ENCODE measurements around the gene HOXB7. TPM values are rescaled to one million over a fixed set of nuclear protein-coding genes. Genes with fewer than 3 reads are reported as not detected.
A peak's percentile ranks its signal among the peaks of the same experiment; 100 is the strongest.

HOXB7 gene
- total RNA-seq, 1 donor from 2014 or later: 0.16 TPM

- no peaks in the 10 kb centered on the region for H3K9me3 ChIP-seq (replicated peaks)
- intact Hi-C loops (cut with micrococcal nuclease): no loop called here
- peak overlapping the region; percentile 46 for H3K4me3 ChIP-seq
- no peak for TF ChIP-seq CTCF (IDR thresholded peaks at IDR 0.05; ENCODE audit: borderline replicate concordance)
- peaks cover 26% of the 10 kb centered on the region for H3K4me1 ChIP-seq
- DNase-seq: no peak
- H3K27ac ChIP-seq (replicated peaks): peak overlapping the region; percentile 68
- H3K27me3 ChIP-seq (ENCODE audit: low read depth): peaks cover 100% of the 10 kb centered on the region
- no peaks in the 10 kb centered on the region for H3K36me3 ChIP-seq
Measured at GRCh38 chr17:48568499-48569239, 42.1 kb downstream of the HOXB7 start.

- Histone ChIP-seq H3K36me3 (no peaks in the 10 kb centered on the region), H3K27ac (replicated peaks) (peak overlapping the region; percentile 68), H3K4me3 (peak overlapping the region; percentile 46), H3K4me1 (peaks cover 27% of the 10 kb centered on the region), H3K9me3 (replicated peaks) (no peaks in the 10 kb centered on the region), H3K27me3 (ENCODE audit: low read depth) (peaks cover 100% of the 10 kb centered on the region)
- no peak for TF ChIP-seq CTCF (IDR thresholded peaks at IDR 0.05; ENCODE audit: borderline replicate concordance)
- no peak for DNase-seq
- intact Hi-C loops (cut with micrococcal nuclease): no loop called here
Measured at GRCh38 chr17:48567646-48568354, 43.0 kb downstream of the HOXB7 start.

GRCh38 chr17:48567209-48567608 is 43.6 kb downstream of the HOXB7 start:
- no peak overlapping the region for H3K4me3 ChIP-seq
- TF ChIP-seq CTCF (IDR thresholded peaks at IDR 0.05; ENCODE audit: borderline replicate concordance): no peak
- H3K4me1 ChIP-seq: peaks cover 27% of the 10 kb centered on the region
- no peak for DNase-seq
- intact Hi-C loops (cut with micrococcal nuclease): no loop called here
- H3K27me3 ChIP-seq (ENCODE audit: low read depth): peaks cover 100% of the 10 kb centered on the region
- peak overlapping the region; percentile 68 for H3K27ac ChIP-seq (replicated peaks)
- H3K36me3 ChIP-seq: no peaks in the 10 kb centered on the region
- H3K9me3 ChIP-seq (replicated peaks): no peaks in the 10 kb centered on the region

GRCh38 chr17:48566717-48567116 is 44.1 kb downstream of the HOXB7 start:
- H3K4me3 ChIP-seq: no peak overlapping the region
- intact Hi-C loops (cut with micrococcal nuclease): no loop called here
- peaks cover 27% of the 10 kb centered on the region for H3K4me1 ChIP-seq
- no peak for TF ChIP-seq CTCF (IDR thresholded peaks at IDR 0.05; ENCODE audit: borderline replicate concordance)
- no peak for DNase-seq
- peak overlapping the region; percentile 68 for H3K27ac ChIP-seq (replicated peaks)
- H3K36me3 ChIP-seq: no peaks in the 10 kb centered on the region
- no peaks in the 10 kb centered on the region for H3K9me3 ChIP-seq (replicated peaks)
- H3K27me3 ChIP-seq (ENCODE audit: low read depth): peaks cover 100% of the 10 kb centered on the region

- Histone ChIP-seq H3K4me3 (no peak overlapping the region), H3K36me3 (no peaks in the 10 kb centered on the region), H3K4me1 (peaks cover 27% of the 10 kb centered on the region), H3K9me3 (replicated peaks) (no peaks in the 10 kb centered on the region), H3K27me3 (ENCODE audit: low read depth) (peaks cover 100% of the 10 kb centered on the region), H3K27ac (replicated peaks) (peak overlapping the region; percentile 36)
- intact Hi-C loops (cut with micrococcal nuclease): no loop called here
- TF ChIP-seq CTCF (IDR thresholded peaks at IDR 0.05; ENCODE audit: borderline replicate concordance): no peak
- no peak for DNase-seq
Measured at GRCh38 chr17:48565925-48566710, 44.7 kb downstream of the HOXB7 start.

Data from left ventricle myocardium inferior (tissue), 1 donor.